DMS153 treated with DMSO at 0.1 percent for 48 hours (cell line): ENCODE data around the gene ARHGAP8.
A peak's percentile ranks its signal among the peaks of the same experiment; 100 is the strongest.

Experiments used
- DNase-seq: peaks from one replicate; lab custom pipeline; 2025; ENCODE audit not compliant: unreplicated experiment; lab: John Stamatoyannopoulos, UW

Gene ARHGAP8

GRCh38 chr22:44724859-44725258 lies 27.5 kb upstream of the ARHGAP8 start:
- DNase-seq = no peak

- DNase-seq = no peak
Measured at GRCh38 chr22:44726439-44726838, 25.9 kb upstream of the ARHGAP8 start.

GRCh38 chr22:44727148-44727547 lies 25.2 kb upstream of the ARHGAP8 start:
- no peak for DNase-seq

GRCh38 chr22:44727709-44728108 lies 24.7 kb upstream of the ARHGAP8 start:
- no peak for DNase-seq

- no peak for DNase-seq
Measured at GRCh38 chr22:44728761-44729324, 23.5 kb upstream of the ARHGAP8 start.

- DNase-seq = no peak
Measured at GRCh38 chr22:44729391-44730021, 22.9 kb upstream of the ARHGAP8 start.

GRCh38 chr22:44730022-44730393 lies 22.4 kb upstream of the ARHGAP8 start:
- no peak for DNase-seq

GRCh38 chr22:44730490-44731356 lies 21.7 kb upstream of the ARHGAP8 start:
- DNase-seq = no peak

- no peak for DNase-seq
Measured at GRCh38 chr22:44731357-44731970, 20.9 kb upstream of the ARHGAP8 start.

- no peak for DNase-seq
Measured at GRCh38 chr22:44732017-44732561, 20.3 kb upstream of the ARHGAP8 start.

- DNase-seq = no peak
Measured at GRCh38 chr22:44732661-44733060, 19.7 kb upstream of the ARHGAP8 start.

- no peak for DNase-seq
Measured at GRCh38 chr22:44733426-44734106, 18.8 kb upstream of the ARHGAP8 start.

GRCh38 chr22:44734278-44734677 lies 18.1 kb upstream of the ARHGAP8 start:
- DNase-seq = no peak

- DNase-seq = no peak
Measured at GRCh38 chr22:44734801-44735517, 17.4 kb upstream of the ARHGAP8 start.

- peak; percentile 11 for DNase-seq
Measured at GRCh38 chr22:44735518-44736428, 16.6 kb upstream of the ARHGAP8 start.

- DNase-seq = no peak
Measured at GRCh38 chr22:44736581-44737405, 15.6 kb upstream of the ARHGAP8 start.

GRCh38 chr22:44737406-44738346 lies 14.7 kb upstream of the ARHGAP8 start:
- no peak for DNase-seq
